GM19328 (cell line): Measurements from ENCODE around the gene METTL6.
"Not testable (repeated sequence)": the region's sequence is repeated elsewhere in the genome, so short reads cannot be mapped to it uniquely, and the experiment has no call there.

Experiments
- ATAC-seq: cut with Tn5 transposase; IDR thresholded peaks from one replicate; pipeline ENCODE4 v1.9.1; 2021; ENCODE audit warnings: mild to moderate bottlenecking, moderate library complexity; ENCODE audit not compliant: unreplicated experiment

The METTL6 gene

DNA sequence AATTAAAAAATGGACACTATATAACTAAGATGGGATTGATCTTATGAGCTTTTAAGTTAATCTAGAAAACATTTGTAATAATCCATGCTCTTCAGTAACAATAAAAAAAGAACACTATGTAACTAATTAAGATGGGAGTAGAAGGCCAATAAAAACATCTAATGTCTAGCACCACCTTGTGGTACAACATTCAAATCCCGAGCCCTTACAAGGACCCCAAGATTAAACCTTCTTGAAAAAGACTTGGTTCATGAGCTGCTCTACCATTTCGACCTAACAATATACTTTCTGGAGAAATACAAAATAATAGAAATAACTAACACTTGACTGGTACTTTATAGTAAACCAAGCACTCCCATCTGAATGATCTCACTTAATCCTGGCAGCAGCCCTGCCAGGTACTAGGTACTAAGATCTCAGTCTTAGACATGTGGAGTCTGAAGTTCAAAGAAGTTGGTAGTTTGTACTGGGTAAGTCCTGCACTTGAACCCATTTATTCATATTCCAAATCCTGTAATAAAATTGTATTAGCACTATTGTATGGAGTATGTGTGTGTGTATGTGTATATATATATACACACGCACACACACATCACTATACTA lies 21.8 kb downstream of the METTL6 start:
- ATAC-seq: no peak

- no peak for ATAC-seq
These were observed 22.6 kb downstream of the METTL6 start for GRCh38 chr3:15404767-15405166.

DNA sequence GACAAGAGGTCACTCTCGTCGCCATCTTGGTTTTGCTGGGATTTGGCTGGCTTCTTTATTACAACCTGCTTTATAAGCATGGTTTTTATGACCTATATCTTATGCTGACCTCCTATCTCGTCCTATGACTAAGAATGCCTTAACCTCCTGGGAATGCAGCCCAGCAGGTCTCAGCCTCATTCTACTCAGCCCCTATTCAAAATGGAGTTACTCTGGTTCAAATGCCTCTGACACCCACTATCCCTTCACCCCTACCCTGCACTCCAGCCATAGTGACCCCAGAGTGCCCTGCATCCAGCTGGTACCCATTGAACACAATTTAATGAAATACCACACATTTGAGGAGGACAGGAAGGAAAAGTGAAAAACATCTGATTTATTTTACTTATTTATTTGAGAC lies 23.4 kb downstream of the METTL6 start:
- ATAC-seq: no peak

DNA sequence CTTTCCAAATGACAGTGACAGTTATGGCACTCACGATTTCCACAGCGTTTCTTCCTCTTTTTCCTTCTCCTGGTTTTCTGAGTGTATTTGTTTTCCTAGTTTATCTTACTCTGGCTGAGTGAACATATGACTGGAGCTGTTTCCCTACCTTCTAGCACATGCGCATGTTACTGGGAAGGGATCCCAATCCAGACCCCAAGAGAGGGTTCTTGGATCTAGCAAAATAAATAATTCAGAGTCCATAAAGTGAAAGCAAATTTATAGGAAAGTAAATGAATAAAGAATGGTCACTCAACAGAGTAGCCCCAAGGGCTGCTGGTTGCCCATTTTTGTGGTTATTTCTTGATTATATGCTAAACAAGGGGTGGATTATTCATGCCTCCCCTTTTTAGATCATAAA lies 23.8 kb downstream of the METTL6 start:
- no peak for ATAC-seq

DNA sequence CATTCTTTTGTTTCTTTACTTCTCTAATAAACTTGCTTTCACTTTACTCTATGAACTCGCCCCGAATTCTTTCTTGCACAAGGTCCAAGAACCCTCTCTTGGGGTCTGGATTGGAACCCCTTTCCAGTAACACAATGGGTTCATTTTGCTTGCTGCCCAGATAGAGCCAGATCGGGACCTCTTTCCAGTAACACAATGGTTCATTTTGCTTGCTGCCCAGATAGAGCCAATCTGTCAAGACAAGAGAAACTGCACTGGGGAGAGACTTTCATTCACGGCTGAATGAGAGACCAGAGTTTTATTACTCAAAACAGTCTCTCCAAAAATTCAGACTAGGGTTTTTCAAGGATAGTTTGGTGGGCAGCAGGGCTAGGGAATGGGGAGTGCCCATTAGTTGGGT lies 25.4 kb downstream of the METTL6 start:
- ATAC-seq: no peak

GRCh38 chr3:15399970-15400369 lies 27.4 kb downstream of the METTL6 start:
- ATAC-seq: no peak

DNA sequence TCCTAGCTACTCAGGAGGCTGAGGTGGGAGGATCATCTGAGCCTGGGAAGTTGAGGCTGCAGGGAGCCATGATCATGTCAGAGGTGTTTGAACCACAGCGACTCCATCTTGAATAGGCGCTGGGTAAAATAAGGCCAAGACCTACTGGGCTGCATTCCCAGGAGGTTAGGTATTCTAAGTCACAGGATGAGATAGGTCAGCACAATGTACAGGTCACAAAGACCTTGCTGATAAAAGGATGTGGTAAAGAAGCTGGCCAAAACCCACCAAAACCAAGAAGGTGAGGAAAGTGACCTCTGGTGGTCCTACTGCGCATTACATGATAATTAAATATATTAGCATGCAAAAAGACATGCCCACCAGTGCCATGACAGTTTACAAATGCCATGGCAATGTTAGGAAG lies 28.6 kb downstream of the METTL6 start:
- not testable (repeated sequence) for ATAC-seq

GRCh38 chr3:15393252-15393651 lies 34.1 kb downstream of the METTL6 start:
- ATAC-seq: not testable (repeated sequence)

DNA sequence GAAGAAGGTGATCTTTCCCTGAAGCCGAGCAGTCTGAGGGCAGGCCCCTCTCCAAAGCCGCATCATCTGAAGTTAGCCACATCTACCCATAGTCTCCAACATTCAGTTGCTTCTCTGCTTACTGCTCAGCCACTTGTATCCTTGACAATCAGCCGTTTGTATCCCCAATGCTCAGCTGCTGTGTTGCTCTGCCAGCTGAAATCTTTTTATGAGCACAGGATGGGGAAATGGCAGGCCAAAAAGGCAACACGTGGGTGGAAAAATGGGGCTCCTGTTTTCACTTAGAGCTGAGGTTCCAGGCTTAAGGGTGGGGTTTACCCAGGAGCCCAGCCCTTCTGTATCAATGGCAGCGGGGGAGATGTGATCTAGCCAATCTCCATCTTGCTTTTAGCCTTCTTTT lies 36.3 kb downstream of the METTL6 start:
- no peak for ATAC-seq

DNA sequence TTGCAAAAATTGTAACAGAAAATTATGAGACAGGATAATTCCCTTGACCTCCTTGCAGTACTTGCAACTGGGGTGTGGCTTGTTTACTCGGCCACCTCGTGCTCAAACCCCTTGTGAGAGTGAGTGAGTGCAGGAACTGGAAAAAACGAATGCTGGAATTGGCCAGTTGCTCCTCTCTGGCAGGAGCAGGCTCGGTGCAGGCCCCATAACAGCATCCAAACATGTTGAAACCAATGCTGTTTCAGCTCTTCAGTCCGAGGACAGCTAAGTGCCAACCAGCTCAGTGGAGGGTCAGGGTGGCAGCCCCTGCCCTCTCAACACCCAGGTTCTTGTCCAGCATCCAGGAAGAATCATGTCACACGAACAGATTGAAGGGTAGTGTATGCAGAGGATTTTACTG lies 36.9 kb downstream of the METTL6 start:
- ATAC-seq: no peak

GRCh38 chr3:15388335-15388734 lies 39.0 kb downstream of the METTL6 start:
- ATAC-seq: not testable (repeated sequence)

DNA sequence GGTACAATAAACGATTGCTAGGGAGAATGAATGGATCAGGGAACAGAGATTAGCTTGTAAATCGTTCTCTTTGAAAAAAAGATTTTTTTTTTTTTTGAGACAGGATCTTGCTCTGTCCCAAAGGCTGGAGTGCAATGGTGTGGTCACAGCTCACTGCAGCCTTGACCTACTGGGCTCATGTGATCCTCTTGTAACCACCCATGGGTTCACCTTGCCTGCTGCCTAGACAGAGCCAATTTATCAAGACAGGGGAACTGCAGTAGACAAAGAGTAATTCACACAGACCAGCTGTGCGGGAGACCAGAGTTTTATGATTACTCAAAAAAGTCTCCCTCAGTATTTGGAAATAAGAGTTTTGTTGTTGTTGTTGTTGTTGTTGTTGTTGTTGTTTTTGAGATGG lies 39.6 kb downstream of the METTL6 start:
- ATAC-seq: no peak

DNA sequence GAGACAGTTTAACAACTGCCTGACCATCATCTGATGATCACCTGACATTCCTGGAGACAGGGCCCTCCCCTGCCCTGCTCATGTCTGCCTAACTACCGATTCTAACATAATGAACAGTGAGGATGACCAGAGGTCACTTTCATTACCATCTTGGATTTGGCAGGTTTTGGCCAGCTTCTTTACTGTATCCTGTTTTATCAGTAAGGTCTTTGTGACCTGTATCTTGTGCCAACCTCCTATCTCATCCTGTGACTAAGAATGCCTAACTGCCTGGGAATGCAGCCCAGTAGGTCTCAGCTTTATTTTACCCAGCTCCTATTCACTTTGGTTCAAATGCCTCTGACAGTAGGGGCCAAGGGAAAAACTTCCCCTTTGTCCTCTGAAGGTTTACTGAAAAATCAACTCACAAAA lies 40.2 kb downstream of the METTL6 start:
- no peak for ATAC-seq

GRCh38 chr3:15386654-15386955 lies 40.7 kb downstream of the METTL6 start:
- ATAC-seq: not testable (repeated sequence)

- ATAC-seq: no peak
These were observed 41.3 kb downstream of the METTL6 start for GRCh38 chr3:15385901-15386653.

- peak; percentile 12 for ATAC-seq
These were observed 42.1 kb downstream of the METTL6 start for GRCh38 chr3:15385238-15385695.

- ATAC-seq: peak; percentile 76
These were observed 42.7 kb downstream of the METTL6 start for GRCh38 chr3:15384510-15385237.

DNA sequence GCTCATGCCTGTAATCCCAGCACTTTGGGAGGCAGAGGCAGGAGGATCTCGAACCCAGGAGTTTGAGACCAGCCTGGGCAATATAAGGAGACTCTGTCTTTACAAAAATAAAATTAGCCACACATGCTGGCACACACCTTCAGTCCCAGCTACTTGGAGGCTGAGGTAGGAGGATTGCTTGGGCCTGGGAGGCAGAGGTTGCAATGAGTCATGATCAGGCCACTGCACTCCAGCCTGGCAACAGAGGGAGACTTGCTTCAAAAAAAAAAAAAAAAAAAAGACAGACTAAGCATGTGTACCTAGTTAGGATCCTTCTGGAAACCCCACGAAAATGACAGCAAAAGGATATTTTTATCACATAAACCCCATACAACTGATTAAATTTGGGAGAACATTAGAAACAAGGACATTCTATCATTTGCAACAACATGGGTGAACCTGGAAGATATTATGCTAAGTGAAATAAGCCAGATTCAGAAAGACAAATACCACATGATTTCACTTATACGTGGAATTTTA lies 44.9 kb downstream of the METTL6 start:
- ATAC-seq: no peak

GRCh38 chr3:15380980-15381890 lies 46.1 kb downstream of the METTL6 start:
- ATAC-seq: no peak

DNA sequence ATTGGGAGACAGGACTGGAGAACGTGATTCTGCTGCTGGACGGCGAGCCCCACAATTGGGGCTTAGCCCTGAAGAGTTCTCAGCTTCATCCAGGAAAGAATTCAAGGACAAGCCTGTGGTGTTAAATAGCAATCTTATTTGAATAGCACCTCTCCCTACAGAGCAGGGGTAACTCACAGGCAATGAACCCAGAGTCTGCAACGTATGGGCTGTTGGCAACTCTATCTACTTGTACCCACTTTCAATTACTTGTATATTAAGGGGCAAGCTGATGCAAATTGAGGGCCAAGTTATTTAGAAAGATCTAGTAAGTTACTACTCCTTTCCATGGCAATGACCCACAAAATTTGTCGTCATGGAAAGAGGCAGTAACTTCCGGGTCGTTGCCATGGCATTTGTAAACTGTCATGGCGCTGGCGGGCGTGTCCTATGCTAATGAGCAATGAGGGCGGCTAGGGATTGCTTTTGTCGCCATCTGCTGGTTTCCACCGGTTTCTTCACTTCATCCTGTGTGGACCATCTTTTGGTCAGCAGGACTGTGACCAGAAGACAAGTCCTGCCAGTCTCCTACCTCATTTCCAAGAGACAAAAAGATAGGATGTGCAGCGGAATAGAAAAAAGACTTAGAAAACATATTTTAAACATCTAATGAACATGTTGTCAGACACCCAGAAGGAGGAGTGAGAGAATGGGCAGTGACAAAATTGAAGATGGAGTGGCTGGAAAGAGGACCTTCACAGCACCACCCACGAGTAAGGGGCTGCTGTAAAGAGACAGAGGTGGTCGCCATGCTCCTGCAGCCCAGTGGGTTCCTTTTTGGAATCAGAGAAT lies 49.2 kb downstream of the METTL6 start:
- ATAC-seq: peak; percentile 81
